ENCODE measurements around the gene UBQLNL. TPM values are rescaled to one million over a fixed set of nuclear protein-coding genes. Genes with fewer than 3 reads are reported as not detected.

UBQLNL gene
- total RNA-seq (2021) (not detected in 2 replicates), Bru-seq, nascent RNA (not detected), BruChase-seq, experiment 1, labeled RNA remaining after a 2-hour chase (percentile 11 among the genes with signal in this experiment), BruChase-seq, experiment 2, labeled RNA remaining after a 6-hour chase (percentile 30 among the genes with signal in this experiment)
- long read RNA-seq: 0 reads

DNA sequence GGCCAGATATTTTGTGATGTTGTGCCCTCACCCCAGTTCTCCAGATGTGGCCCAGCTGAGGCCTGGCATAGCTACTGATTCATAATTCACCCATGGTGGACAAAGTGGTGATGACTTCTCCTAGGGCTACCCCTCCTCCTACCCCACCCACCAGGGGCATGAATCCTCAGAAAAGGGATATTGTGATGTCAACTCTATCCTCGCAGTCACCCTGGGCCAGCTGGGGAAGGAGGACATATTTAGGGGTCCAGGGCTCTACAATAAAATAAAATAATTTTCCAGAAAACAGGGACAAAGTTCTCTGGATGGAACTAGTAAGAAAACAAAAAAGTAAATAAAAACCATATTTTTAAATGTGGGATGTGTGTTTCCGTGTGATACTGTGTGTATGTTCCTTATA lies at the start of gene UBQLNL:
UBQLNL (minus strand) TSS at position 101 of the 400 bp plus-strand sequence. CDS start 258 bp downstream, outside the sequence.
- intact Hi-C loops (cut with micrococcal nuclease; ENCODE audit: unreplicated experiment): no loop called here
- TF ChIP-seq, protein P1, sequence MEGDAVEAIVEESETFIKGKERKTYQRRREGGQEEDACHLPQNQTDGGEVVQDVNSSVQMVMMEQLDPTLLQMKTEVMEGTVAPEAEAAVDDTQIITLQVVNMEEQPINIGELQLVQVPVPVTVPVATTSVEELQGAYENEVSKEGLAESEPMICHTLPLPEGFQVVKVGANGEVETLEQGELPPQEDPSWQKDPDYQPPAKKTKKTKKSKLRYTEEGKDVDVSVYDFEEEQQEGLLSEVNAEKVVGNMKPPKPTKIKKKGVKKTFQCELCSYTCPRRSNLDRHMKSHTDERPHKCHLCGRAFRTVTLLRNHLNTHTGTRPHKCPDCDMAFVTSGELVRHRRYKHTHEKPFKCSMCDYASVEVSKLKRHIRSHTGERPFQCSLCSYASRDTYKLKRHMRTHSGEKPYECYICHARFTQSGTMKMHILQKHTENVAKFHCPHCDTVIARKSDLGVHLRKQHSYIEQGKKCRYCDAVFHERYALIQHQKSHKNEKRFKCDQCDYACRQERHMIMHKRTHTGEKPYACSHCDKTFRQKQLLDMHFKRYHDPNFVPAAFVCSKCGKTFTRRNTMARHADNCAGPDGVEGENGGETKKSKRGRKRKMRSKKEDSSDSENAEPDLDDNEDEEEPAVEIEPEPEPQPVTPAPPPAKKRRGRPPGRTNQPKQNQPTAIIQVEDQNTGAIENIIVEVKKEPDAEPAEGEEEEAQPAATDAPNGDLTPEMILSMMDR (conservative IDR thresholded peaks at IDR 0.05; ENCODE audit: low read depth, low read length): no peak
- TF ChIP-seq EZH2 (IDR thresholded peaks at IDR 0.05; ENCODE audit: borderline replicate concordance, low read depth, low read length, poor library complexity, severe bottlenecking): no peak
- Histone ChIP-seq H3K9me3 (ENCODE audit: low read depth, low read length, poor library complexity, severe bottlenecking) (no peaks in the 10 kb centered on the region), H3K4me1 (ENCODE audit: insufficient read depth, low read length, poor library complexity, severe bottlenecking) (no peaks in the 10 kb centered on the region), H3K27me3 (replicated peaks; ENCODE audit: insufficient read depth, low read depth, low read length, poor library complexity) (no peaks in the 10 kb centered on the region), H3K36me3 (ENCODE audit: insufficient read depth, low read length, poor library complexity, severe bottlenecking) (no peaks in the 10 kb centered on the region), H3K4me3 (ENCODE audit: low read depth, low read length, poor library complexity, severe bottlenecking) (no peak within 1 kb of the TSS), H3K27ac (ENCODE audit: low read depth, low read length, poor library complexity, severe bottlenecking) (no peak within 1 kb of the TSS)
- BruUV-seq (replicated peaks): no TSS peak
- ChIA-PET CTCF (no interaction called here), POLR2A (ENCODE audit: low non-redundant PET) (no interaction called here)
- no peak for DNase-seq (ENCODE audit: low spot score)

GRCh38 chr11:5564259-5565019 lies 47.9 kb upstream of the UBQLNL start:
- H3K4me1 ChIP-seq (ENCODE audit: insufficient read depth, low read length, poor library complexity, severe bottlenecking): no peaks in the 10 kb centered on the region
- no peak overlapping the region for H3K27ac ChIP-seq (ENCODE audit: low read depth, low read length, poor library complexity, severe bottlenecking)
- no peak for TF ChIP-seq EZH2 (IDR thresholded peaks at IDR 0.05; ENCODE audit: borderline replicate concordance, low read depth, low read length, poor library complexity, severe bottlenecking)
- TF ChIP-seq, protein P1 (conservative IDR thresholded peaks at IDR 0.05; ENCODE audit: low read depth, low read length): no peak
- intact Hi-C loops (cut with micrococcal nuclease; ENCODE audit: unreplicated experiment): no loop called here
- no peaks in the 10 kb centered on the region for H3K9me3 ChIP-seq (ENCODE audit: low read depth, low read length, poor library complexity, severe bottlenecking)
- H3K4me3 ChIP-seq (ENCODE audit: low read depth, low read length, poor library complexity, severe bottlenecking): no peak overlapping the region
- H3K27me3 ChIP-seq (replicated peaks; ENCODE audit: insufficient read depth, low read depth, low read length, poor library complexity): no peaks in the 10 kb centered on the region
- DNase-seq (ENCODE audit: low spot score): no peak
- CTCF ChIA-PET: no interaction called here
- POLR2A ChIA-PET (ENCODE audit: low non-redundant PET): no interaction called here
- BruUV-seq (replicated peaks): no TSS peak
- H3K36me3 ChIP-seq (ENCODE audit: insufficient read depth, low read length, poor library complexity, severe bottlenecking): no peaks in the 10 kb centered on the region

DNA sequence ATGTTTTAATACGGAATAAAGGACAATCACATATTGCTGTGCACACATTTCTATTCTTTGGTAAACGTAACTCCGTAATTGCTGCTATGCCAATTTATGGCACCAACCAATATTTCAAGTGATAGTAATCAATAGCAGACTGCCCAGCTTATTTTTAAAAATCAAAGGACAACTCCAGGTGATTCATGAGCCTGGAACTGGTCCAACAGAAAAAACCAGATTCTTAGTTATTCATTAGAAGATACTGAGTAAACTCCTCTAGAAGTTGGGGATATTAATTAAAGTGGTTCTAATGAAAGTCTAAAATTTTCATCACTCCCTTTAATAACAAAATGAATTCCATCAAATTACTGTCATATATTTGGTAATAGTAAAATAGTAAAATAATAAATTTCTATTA lies 41.3 kb upstream of the UBQLNL start:
- Histone ChIP-seq H3K4me3 (ENCODE audit: low read depth, low read length, poor library complexity, severe bottlenecking) (no peak overlapping the region), H3K9me3 (ENCODE audit: low read depth, low read length, poor library complexity, severe bottlenecking) (no peaks in the 10 kb centered on the region), H3K27me3 (replicated peaks; ENCODE audit: insufficient read depth, low read depth, low read length, poor library complexity) (no peaks in the 10 kb centered on the region), H3K4me1 (ENCODE audit: insufficient read depth, low read length, poor library complexity, severe bottlenecking) (no peaks in the 10 kb centered on the region), H3K27ac (ENCODE audit: low read depth, low read length, poor library complexity, severe bottlenecking) (no peak overlapping the region), H3K36me3 (ENCODE audit: insufficient read depth, low read length, poor library complexity, severe bottlenecking) (no peaks in the 10 kb centered on the region)
- TF ChIP-seq, protein P1 (conservative IDR thresholded peaks at IDR 0.05; ENCODE audit: low read depth, low read length): no peak
- no peak for TF ChIP-seq EZH2 (IDR thresholded peaks at IDR 0.05; ENCODE audit: borderline replicate concordance, low read depth, low read length, poor library complexity, severe bottlenecking)
- no TSS peak for BruUV-seq (replicated peaks)
- no peak for DNase-seq (ENCODE audit: low spot score)
- intact Hi-C loops (cut with micrococcal nuclease; ENCODE audit: unreplicated experiment): no loop called here
- ChIA-PET POLR2A (ENCODE audit: low non-redundant PET) (no interaction called here), CTCF (no interaction called here)

All from A673 (cell line).